HL-60 (cell line): ENCODE measurements around the gene DRC3.

Experiments used
- DNase-seq, 2 experiments: peaks; one replicate each; pipeline ENCODE4 v3.0.0-alpha.2; 2010 to 2020; ENCODE audit warnings: low read depth in 1 of 2, low spot score in 1 of 2
- H3K27ac ChIP-seq: fragments of 250-450 bp; sonication (Bioruptor Pico); replicated peaks from 2 replicates; pipeline ENCODE4 v1.5.1; 2020; ENCODE audit warnings: mild to moderate bottlenecking, moderate library complexity
- H3K27me3 ChIP-seq: fragments of 250-450 bp; sonication (Bioruptor Pico); 2 replicates; pipeline ENCODE4 v1.5.1; 2021; ENCODE audit warnings: mild to moderate bottlenecking, moderate library complexity; ENCODE audit not compliant: insufficient read depth, poor library complexity, severe bottlenecking
- H3K4me3 ChIP-seq: replicated peaks from 2 replicates; pipeline ENCODE4 v1.5.1; 2011; ENCODE audit warnings: mild to moderate bottlenecking, control low read depth, low read length; ENCODE audit not compliant: insufficient read depth
- GABPA ChIP-seq: IDR thresholded peaks from 2 replicates; pipeline ENCODE4 v1.6.1; 2012; ENCODE audit warnings: low read depth
- POLR2AphosphoS5 ChIP-seq: IDR thresholded peaks from 2 replicates; pipeline ENCODE4 v1.6.1; 2012; ENCODE audit warnings: low read depth
- SPI1 ChIP-seq: IDR thresholded peaks from 2 replicates; pipeline ENCODE4 v1.6.1; 2012; ENCODE audit warnings: low read depth, mild to moderate bottlenecking, borderline replicate concordance
- TF ChIP-seq, protein P1 (sequence below): IDR thresholded peaks from one replicate; pipeline ENCODE4 v1.5.1; 2011; ENCODE audit warnings: low read length, control low read depth, inconsistent platforms; ENCODE audit not compliant: insufficient read depth
- TF ChIP-seq, protein P2 (sequence below): IDR thresholded peaks from 2 replicates; pipeline ENCODE4 v1.6.1; 2012; ENCODE audit warnings: low read depth; ENCODE audit not compliant: insufficient replicate concordance

DRC3 gene

DNA sequence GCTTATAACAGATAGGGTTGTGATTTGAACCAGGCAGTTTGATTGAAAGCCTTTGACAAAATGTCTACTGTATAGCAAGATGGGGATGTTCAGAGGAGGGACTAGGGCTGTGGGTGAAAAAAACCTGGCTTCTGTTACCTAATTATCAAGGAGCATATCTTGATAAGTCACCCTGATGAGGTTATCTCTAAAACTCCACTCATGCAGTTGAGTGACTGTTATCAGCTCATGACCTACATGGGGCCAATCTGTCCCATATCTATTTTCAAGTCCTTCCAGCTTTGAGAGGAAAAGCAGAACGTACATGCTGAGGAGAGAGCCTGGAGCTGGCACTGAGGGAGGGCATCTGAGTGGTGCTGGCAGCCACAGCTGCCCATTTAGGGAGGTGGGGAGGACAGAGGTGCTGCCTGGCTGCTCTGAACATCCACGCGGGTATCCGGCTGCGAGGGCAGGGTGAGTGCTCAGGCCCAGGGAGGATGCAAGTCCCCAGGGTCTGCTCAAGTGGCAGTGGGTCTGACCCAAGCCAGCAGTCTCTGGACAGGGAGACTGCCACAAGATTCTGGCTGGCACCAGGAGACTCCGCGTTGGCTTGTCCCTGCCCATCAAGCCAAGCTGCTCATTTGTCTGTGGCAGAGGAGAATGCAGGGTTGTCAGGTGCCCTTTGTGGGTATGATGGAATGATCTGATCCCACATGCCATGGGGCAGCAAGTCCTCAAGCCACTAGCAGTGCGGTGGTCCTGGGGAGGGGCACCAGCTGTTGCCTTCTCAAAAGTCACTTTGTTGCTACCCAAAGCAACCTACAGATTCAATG is 37.2 kb downstream of the DRC3 start:
- TF ChIP-seq POLR2AphosphoS5, result no peak
- TF ChIP-seq, protein P1, sequence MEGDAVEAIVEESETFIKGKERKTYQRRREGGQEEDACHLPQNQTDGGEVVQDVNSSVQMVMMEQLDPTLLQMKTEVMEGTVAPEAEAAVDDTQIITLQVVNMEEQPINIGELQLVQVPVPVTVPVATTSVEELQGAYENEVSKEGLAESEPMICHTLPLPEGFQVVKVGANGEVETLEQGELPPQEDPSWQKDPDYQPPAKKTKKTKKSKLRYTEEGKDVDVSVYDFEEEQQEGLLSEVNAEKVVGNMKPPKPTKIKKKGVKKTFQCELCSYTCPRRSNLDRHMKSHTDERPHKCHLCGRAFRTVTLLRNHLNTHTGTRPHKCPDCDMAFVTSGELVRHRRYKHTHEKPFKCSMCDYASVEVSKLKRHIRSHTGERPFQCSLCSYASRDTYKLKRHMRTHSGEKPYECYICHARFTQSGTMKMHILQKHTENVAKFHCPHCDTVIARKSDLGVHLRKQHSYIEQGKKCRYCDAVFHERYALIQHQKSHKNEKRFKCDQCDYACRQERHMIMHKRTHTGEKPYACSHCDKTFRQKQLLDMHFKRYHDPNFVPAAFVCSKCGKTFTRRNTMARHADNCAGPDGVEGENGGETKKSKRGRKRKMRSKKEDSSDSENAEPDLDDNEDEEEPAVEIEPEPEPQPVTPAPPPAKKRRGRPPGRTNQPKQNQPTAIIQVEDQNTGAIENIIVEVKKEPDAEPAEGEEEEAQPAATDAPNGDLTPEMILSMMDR, result no peak
- no peak for TF ChIP-seq SPI1
- no peak for TF ChIP-seq GABPA
- TF ChIP-seq, protein P2, sequence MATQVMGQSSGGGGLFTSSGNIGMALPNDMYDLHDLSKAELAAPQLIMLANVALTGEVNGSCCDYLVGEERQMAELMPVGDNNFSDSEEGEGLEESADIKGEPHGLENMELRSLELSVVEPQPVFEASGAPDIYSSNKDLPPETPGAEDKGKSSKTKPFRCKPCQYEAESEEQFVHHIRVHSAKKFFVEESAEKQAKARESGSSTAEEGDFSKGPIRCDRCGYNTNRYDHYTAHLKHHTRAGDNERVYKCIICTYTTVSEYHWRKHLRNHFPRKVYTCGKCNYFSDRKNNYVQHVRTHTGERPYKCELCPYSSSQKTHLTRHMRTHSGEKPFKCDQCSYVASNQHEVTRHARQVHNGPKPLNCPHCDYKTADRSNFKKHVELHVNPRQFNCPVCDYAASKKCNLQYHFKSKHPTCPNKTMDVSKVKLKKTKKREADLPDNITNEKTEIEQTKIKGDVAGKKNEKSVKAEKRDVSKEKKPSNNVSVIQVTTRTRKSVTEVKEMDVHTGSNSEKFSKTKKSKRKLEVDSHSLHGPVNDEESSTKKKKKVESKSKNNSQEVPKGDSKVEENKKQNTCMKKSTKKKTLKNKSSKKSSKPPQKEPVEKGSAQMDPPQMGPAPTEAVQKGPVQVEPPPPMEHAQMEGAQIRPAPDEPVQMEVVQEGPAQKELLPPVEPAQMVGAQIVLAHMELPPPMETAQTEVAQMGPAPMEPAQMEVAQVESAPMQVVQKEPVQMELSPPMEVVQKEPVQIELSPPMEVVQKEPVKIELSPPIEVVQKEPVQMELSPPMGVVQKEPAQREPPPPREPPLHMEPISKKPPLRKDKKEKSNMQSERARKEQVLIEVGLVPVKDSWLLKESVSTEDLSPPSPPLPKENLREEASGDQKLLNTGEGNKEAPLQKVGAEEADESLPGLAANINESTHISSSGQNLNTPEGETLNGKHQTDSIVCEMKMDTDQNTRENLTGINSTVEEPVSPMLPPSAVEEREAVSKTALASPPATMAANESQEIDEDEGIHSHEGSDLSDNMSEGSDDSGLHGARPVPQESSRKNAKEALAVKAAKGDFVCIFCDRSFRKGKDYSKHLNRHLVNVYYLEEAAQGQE, result no peak
- no peak overlapping the region for H3K4me3 ChIP-seq
- DNase-seq, result no peak
- no peak overlapping the region for H3K27ac ChIP-seq
- H3K27me3 ChIP-seq, result no peaks in the 10 kb centered on the region

DNA sequence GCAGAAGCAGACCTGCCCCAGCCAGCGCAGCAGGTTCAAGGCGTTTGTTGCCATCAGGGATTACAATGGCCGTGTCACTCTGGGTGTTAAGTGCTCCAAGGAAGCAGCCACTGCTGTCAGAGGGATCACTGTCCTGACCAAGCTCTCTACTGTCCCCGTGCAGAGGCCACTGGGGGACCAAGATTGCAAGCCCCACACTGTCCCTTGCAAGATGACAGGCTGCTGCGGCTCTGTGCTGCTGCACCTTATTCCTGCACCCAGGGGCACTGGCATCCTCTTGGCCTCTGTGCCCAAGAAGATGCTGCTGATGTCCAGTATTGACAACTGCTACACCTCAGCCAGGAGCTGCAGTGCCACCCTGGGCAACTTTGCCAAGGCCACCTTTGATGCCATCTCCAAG is 38.6 kb downstream of the DRC3 start:
- H3K4me3 ChIP-seq, result no peak overlapping the region
- TF ChIP-seq, protein P1, result no peak
- DNase-seq, result no peak
- no peak overlapping the region for H3K27ac ChIP-seq
- no peaks in the 10 kb centered on the region for H3K27me3 ChIP-seq

DNA sequence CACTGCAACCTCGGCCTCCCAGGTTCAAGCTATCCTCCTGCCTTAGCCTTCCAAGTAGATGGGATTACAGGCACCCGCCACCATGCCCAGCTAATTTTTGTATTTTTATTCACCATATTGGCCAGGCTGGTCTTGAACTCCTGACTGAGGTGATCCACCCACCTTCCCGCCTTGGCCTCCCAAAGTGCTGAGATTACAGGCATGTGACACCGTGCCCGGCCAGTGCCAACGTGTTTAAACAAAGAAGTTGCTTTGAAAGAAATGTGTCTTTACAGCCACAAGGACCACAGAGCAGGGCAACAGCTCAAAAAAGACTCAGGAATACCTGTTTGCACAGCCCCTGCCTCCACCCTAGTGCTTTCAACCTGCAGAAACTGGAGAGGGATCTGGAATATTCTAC is 41.3 kb downstream of the DRC3 start:
- no peak for DNase-seq
- Histone ChIP-seq H3K4me3 (no peak overlapping the region), H3K27ac (no peak overlapping the region), H3K27me3 (no peaks in the 10 kb centered on the region)
- TF ChIP-seq POLR2AphosphoS5 (no peak), GABPA (no peak), SPI1 (no peak)
- TF ChIP-seq, protein P1, result no peak
- TF ChIP-seq, protein P2, result no peak

DNA sequence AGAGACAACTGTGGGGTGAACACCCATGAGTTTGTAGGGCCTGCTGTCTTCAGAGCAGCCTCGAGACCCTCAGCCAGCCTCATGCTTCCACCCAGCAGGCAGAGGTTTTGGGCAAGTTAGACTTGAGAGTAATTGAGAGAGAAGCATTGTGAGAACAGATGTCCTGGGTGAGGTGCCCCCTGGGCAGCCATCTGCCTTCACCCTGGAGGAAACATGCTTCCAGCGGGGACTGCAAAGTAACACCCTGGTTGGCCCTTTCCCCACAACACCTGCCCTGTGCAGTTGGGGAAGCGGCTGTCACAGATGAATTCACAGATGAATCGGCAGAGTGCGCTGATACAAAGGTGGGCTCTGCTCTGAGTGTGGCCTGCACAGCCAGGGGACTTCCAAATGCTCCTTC is 42.9 kb downstream of the DRC3 start:
- TF ChIP-seq POLR2AphosphoS5 (no peak), SPI1 (no peak), GABPA (no peak)
- TF ChIP-seq, protein P1, result no peak
- TF ChIP-seq, protein P2, result no peak
- DNase-seq, result no peak
- H3K27me3 ChIP-seq, result no peaks in the 10 kb centered on the region
- no peak overlapping the region for H3K27ac ChIP-seq
- no peak overlapping the region for H3K4me3 ChIP-seq
